SK-N-SH (cell line): Measurements from ENCODE around the gene VCP. TPM values are rescaled to one million over a fixed set of nuclear protein-coding genes. Genes with fewer than 3 reads are reported as not detected.
A peak's percentile ranks its signal among the peaks of the same experiment; 100 is the strongest.

Experiments
- CHD2 ChIP-seq: fragments of 150-350 bp; IDR thresholded peaks from 2 replicates; pipeline ENCODE4 v1.6.1; 2018; ENCODE audit warnings: low read length; ENCODE audit not compliant: partially characterized antibody
- FOSL2 ChIP-seq: IDR thresholded peaks from 2 replicates; pipeline ENCODE4 v1.4.0; 2012; ENCODE audit warnings: low read depth, mild to moderate bottlenecking, moderate library complexity, borderline replicate concordance
- FOXM1 ChIP-seq: IDR thresholded peaks from 2 replicates; pipeline ENCODE4 v1.4.0; 2012; ENCODE audit warnings: low read depth, mild to moderate bottlenecking
- GABPA ChIP-seq: IDR thresholded peaks from 2 replicates; pipeline ENCODE4 v1.4.0; 2012; ENCODE audit warnings: low read depth, mild to moderate bottlenecking
- MEF2A ChIP-seq: IDR thresholded peaks from 2 replicates; pipeline ENCODE4 v1.4.0; 2012; ENCODE audit warnings: low read depth, borderline replicate concordance
- NFIC ChIP-seq: IDR thresholded peaks from 2 replicates; pipeline ENCODE4 v1.4.0; 2012; ENCODE audit warnings: borderline replicate concordance
- POLR2AphosphoS5 ChIP-seq: IDR thresholded peaks from 2 replicates; pipeline ENCODE4 v1.6.1; 2012; ENCODE audit warnings: low read depth, low read length
- RAD21 ChIP-seq: IDR thresholded peaks from 2 replicates; pipeline ENCODE4 v1.6.1; 2012; ENCODE audit warnings: mild to moderate bottlenecking, low read length
- RCOR1 ChIP-seq: fragments of 150-350 bp; IDR thresholded peaks from 2 replicates; pipeline ENCODE4 v1.6.1; 2017; ENCODE audit warnings: antibody characterized with exemption, low read length
- RXRA ChIP-seq: IDR thresholded peaks from 2 replicates; pipeline ENCODE4 v1.4.0; 2012; ENCODE audit warnings: low read depth, mild to moderate bottlenecking, borderline replicate concordance
- SIN3A ChIP-seq: IDR thresholded peaks from 2 replicates; pipeline ENCODE4 v1.6.1; 2012; ENCODE audit warnings: low read depth, mild to moderate bottlenecking, low read length, moderate library complexity, borderline replicate concordance
- TAF1 ChIP-seq: IDR thresholded peaks from 2 replicates; pipeline ENCODE4 v1.6.1; 2012; ENCODE audit warnings: low read depth, mild to moderate bottlenecking, low read length, moderate library complexity, borderline replicate concordance
- USF1 ChIP-seq: IDR thresholded peaks from 2 replicates; pipeline ENCODE4 v1.4.0; 2012; ENCODE audit warnings: low read depth, borderline replicate concordance
- ZBTB33 ChIP-seq: IDR thresholded peaks from 2 replicates; pipeline ENCODE4 v1.4.0; 2012; ENCODE audit warnings: low read depth, borderline replicate concordance
- polyA plus RNA-seq, 3 experiments: library from polyadenylated mRNA; depleted of rRNA; stranded (reverse); fragments of >200 nt; gene quantifications; 2 replicates each; pipeline ENCODE4 v1.2.3, GENCODE V29; 2012
- TF ChIP-seq, protein P1 (sequence below): fragments of 200-600 bp; sonication (generic); IDR thresholded peaks from 2 replicates; pipeline ENCODE4 v1.6.1; 2017; ENCODE audit warnings: antibody characterized with exemption, mild to moderate bottlenecking, moderate library complexity
- TF ChIP-seq, protein P2 (sequence below): IDR thresholded peaks from 2 replicates; pipeline ENCODE4 v1.6.1; 2012; ENCODE audit warnings: mild to moderate bottlenecking, low read depth, low read length, moderate library complexity

VCP gene
- polyA plus RNA-seq, 1 of the 3 experiments (the other 2 are of a cell fraction), result 238 TPM

GRCh38 chr9:35071814-35072460 is 488 bp downstream of the VCP start (continued):
- 0 out of 2 replicates have a peak, but pooled peaks have one; percentile 40 for TF ChIP-seq TAF1
- no peak for TF ChIP-seq CHD2
- no peak for TF ChIP-seq FOXM1
- no peak for TF ChIP-seq RAD21
- TF ChIP-seq, protein P1, sequence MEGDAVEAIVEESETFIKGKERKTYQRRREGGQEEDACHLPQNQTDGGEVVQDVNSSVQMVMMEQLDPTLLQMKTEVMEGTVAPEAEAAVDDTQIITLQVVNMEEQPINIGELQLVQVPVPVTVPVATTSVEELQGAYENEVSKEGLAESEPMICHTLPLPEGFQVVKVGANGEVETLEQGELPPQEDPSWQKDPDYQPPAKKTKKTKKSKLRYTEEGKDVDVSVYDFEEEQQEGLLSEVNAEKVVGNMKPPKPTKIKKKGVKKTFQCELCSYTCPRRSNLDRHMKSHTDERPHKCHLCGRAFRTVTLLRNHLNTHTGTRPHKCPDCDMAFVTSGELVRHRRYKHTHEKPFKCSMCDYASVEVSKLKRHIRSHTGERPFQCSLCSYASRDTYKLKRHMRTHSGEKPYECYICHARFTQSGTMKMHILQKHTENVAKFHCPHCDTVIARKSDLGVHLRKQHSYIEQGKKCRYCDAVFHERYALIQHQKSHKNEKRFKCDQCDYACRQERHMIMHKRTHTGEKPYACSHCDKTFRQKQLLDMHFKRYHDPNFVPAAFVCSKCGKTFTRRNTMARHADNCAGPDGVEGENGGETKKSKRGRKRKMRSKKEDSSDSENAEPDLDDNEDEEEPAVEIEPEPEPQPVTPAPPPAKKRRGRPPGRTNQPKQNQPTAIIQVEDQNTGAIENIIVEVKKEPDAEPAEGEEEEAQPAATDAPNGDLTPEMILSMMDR, result peak; percentile 43
- TF ChIP-seq NFIC, result no peak
- no peak for TF ChIP-seq MEF2A
- TF ChIP-seq SIN3A, result peak; percentile 83; the same call in 1 of the 2 replicates
- no peak for TF ChIP-seq POLR2AphosphoS5
- no peak for TF ChIP-seq USF1
- TF ChIP-seq RXRA, result no peak
- TF ChIP-seq, protein P2, sequence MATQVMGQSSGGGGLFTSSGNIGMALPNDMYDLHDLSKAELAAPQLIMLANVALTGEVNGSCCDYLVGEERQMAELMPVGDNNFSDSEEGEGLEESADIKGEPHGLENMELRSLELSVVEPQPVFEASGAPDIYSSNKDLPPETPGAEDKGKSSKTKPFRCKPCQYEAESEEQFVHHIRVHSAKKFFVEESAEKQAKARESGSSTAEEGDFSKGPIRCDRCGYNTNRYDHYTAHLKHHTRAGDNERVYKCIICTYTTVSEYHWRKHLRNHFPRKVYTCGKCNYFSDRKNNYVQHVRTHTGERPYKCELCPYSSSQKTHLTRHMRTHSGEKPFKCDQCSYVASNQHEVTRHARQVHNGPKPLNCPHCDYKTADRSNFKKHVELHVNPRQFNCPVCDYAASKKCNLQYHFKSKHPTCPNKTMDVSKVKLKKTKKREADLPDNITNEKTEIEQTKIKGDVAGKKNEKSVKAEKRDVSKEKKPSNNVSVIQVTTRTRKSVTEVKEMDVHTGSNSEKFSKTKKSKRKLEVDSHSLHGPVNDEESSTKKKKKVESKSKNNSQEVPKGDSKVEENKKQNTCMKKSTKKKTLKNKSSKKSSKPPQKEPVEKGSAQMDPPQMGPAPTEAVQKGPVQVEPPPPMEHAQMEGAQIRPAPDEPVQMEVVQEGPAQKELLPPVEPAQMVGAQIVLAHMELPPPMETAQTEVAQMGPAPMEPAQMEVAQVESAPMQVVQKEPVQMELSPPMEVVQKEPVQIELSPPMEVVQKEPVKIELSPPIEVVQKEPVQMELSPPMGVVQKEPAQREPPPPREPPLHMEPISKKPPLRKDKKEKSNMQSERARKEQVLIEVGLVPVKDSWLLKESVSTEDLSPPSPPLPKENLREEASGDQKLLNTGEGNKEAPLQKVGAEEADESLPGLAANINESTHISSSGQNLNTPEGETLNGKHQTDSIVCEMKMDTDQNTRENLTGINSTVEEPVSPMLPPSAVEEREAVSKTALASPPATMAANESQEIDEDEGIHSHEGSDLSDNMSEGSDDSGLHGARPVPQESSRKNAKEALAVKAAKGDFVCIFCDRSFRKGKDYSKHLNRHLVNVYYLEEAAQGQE, result 0 out of 2 replicates have a peak, but pooled peaks have one; percentile 4
- TF ChIP-seq RCOR1, result no peak
- TF ChIP-seq ZBTB33, result no peak
- no peak for TF ChIP-seq FOSL2
- TF ChIP-seq GABPA, result no peak
